OCI-LY3 (cell line): Measurements from ENCODE around the gene USP22.

Source experiments
- CTCF ChIP-seq: fragments of 200-600, 300-600 bp; sonication (generic); IDR thresholded peaks from 2 replicates; pipeline ENCODE4 v1.5.1; 2014; ENCODE audit warnings: antibody characterized with exemption, low read length, low read depth
- EZH2phosphoT487 ChIP-seq: fragments of 200-600 bp; shearing (Covaris generic); IDR thresholded peaks from 2 replicates; pipeline ENCODE4 v1.6.1; 2018; ENCODE audit warnings: antibody characterized with exemption, mixed run types, low read depth

GRCh38 chr17:21037117-21037803, 5.6 kb downstream of the USP22 start:
- TF ChIP-seq CTCF (no peak), EZH2phosphoT487 (no peak)
